Brain microvascular endothelial cell (primary cell): Measurements from ENCODE around the gene PLEKHM2.

Experiments
- DNase-seq: peaks from one replicate; pipeline ENCODE4 v3.0.0-alpha.2; 2020
- H3K27ac ChIP-seq: fragments of 250-450 bp; sonication (Bioruptor Pico); 2 replicates; pipeline ENCODE4 v1.5.1; 2020; ENCODE audit warnings: mild to moderate bottlenecking, moderate library complexity
- H3K27me3 ChIP-seq: fragments of 250-450 bp; sonication (Bioruptor Pico); replicated peaks from 2 replicates; pipeline ENCODE4 v1.5.1; 2020; ENCODE audit warnings: mild to moderate bottlenecking
- H3K36me3 ChIP-seq: fragments of 250-450 bp; sonication (Bioruptor Pico); replicated peaks from 2 replicates; pipeline ENCODE4 v1.5.1; 2020; ENCODE audit warnings: mild to moderate bottlenecking
- H3K4me3 ChIP-seq: 2 replicates; pipeline ENCODE4 v1.5.1; 2011; ENCODE audit warnings: low read depth, mild to moderate bottlenecking, control low read depth, low read length, moderate library complexity
- in situ Hi-C: cut with HindIII; loops from 2 replicates; pipeline ENCODE4 v1.10.0; 2017; ENCODE audit warnings: low sequenced_read_pairs, low pct_ligation_motif_present
- TF ChIP-seq, protein P1 (sequence below): IDR thresholded peaks from 2 replicates; pipeline ENCODE4 v1.5.1; 2011; ENCODE audit warnings: low read depth, mild to moderate bottlenecking, moderate library complexity, low read length, control low read depth, inconsistent platforms; ENCODE audit errors: missing control alignments

Gene PLEKHM2

DNA sequence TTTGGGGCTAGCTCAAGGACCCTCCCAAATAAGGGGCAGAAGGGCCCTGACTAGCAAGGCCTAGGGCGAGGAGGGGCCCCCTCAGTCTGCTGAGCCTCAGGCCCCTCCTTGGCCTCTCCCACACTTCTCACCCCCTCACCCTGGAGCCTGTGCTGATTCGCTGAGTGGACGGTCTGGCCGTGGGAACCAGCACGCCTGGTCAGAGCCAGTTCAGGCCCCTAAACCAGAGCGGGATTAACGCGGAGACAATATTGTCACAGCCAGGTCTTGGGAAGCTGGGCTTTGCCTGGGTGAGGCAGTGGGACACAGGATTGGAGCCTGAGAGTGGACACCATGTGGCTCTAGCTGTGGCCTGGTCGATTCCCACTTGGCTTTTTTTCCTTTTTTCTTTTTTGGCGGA, 69.7 kb downstream of the PLEKHM2 start:
- TF ChIP-seq, protein P1, sequence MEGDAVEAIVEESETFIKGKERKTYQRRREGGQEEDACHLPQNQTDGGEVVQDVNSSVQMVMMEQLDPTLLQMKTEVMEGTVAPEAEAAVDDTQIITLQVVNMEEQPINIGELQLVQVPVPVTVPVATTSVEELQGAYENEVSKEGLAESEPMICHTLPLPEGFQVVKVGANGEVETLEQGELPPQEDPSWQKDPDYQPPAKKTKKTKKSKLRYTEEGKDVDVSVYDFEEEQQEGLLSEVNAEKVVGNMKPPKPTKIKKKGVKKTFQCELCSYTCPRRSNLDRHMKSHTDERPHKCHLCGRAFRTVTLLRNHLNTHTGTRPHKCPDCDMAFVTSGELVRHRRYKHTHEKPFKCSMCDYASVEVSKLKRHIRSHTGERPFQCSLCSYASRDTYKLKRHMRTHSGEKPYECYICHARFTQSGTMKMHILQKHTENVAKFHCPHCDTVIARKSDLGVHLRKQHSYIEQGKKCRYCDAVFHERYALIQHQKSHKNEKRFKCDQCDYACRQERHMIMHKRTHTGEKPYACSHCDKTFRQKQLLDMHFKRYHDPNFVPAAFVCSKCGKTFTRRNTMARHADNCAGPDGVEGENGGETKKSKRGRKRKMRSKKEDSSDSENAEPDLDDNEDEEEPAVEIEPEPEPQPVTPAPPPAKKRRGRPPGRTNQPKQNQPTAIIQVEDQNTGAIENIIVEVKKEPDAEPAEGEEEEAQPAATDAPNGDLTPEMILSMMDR, result no peak
- H3K4me3 ChIP-seq, result no peak overlapping the region
- no peak for DNase-seq
- in situ Hi-C loops, result no loop called here
- no peaks in the 10 kb centered on the region for H3K27me3 ChIP-seq
- H3K36me3 ChIP-seq, result no peaks in the 10 kb centered on the region
- H3K27ac ChIP-seq, result no peak overlapping the region

DNA sequence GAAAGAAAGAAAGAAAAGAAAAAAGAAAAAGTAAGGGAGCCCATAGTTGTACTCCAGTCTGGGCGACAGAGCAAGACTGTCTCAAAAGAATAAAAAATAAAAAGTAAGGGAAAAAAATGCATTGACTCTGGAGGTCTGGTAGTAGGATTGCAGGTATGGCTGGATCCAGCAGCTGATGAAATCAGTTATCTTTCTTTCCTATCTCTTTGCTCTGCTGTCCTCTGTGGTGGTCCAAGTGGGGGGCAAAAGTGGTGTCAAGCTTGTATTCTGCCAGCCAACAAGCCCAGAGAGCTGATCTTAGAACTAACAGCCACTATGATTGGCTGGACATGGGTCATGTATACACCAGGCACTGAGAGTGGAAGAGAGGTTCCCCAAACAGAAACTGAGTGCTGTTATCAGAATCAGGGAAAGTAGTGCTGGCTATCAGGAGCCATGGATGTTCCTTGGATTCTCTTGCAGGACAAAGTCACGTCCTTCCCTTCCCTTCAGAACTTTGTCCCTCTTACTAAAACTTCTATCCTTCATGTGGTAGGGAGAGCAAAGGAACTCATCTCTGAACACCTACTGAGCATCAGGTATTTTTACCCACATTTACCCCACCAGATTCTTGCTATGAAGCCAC, 71.0 kb downstream of the PLEKHM2 start:
- in situ Hi-C loops, result no loop called here
- DNase-seq, result no peak
- TF ChIP-seq, protein P1, result no peak
- no peak overlapping the region for H3K4me3 ChIP-seq
- no peaks in the 10 kb centered on the region for H3K36me3 ChIP-seq
- no peak overlapping the region for H3K27ac ChIP-seq
- H3K27me3 ChIP-seq, result no peaks in the 10 kb centered on the region

DNA sequence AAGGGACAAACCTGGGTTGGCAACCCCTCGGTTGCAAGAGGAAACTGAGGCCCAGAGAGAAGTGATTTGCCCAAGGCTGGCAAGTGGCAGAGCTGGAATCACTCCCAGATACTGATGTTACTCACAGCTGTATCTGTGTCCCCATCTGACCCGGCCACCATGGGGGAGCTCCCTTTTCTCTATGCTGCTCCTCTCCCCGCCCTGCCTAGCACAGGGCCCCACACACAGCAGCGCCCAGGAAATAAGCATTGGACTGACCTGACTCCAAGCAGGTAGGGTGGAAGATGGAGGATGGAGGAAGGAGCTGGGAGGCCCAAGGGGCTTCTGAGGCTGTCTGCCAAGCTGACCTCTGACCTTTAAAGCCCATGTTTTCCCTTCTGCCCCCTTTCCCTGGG, 71.5 kb downstream of the PLEKHM2 start:
- no peak for DNase-seq
- no peaks in the 10 kb centered on the region for H3K36me3 ChIP-seq
- H3K27me3 ChIP-seq, result no peaks in the 10 kb centered on the region
- in situ Hi-C loops, result no loop called here
- H3K4me3 ChIP-seq, result no peak overlapping the region
- H3K27ac ChIP-seq, result no peak overlapping the region
- TF ChIP-seq, protein P1, result no peak

DNA sequence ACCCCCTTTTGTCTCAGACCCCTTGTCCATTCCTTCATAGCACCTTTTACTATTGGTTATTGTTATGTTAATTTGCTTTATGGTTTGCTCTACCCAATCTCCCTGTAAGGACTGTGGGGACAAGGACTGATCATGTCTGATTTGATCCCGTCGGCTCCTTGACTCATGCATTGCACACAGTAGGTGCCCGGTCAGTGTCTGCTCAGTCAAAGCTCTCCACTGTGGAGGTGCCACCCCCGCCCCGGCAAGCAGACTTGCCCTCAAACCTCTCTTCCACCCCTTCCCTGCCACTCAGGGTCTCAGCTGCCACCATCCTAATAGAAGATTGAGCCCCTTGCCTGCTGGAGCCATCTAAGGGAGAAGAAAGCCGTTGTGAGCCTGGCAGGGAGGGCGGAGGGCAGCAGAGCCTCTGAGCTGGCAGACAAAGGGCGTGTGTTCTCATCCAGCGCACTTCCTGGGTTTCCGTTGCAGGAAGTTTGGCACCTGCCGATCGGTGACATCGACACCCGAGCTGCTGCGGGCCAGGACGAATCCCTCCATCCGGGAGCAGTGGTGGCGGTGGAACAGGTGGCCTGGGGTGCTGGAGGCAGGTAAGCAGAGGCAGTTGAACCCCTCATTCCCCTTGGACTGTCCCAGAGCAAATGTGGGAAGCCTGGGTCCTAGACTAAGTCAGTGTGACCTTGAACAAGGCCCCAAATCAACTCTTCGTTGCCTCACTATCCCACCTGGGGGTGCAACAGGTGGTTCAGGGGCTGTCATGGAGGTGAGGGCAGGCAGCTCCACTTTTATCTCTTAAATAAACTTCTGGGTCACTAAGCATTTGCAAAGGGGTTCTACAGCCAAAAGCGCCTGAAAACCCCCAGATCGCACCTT, 72.3 kb downstream of the PLEKHM2 start:
- in situ Hi-C loops, result no loop called here
- Histone ChIP-seq H3K36me3 (no peaks in the 10 kb centered on the region), H3K4me3 (no peak overlapping the region), H3K27me3 (no peaks in the 10 kb centered on the region), H3K27ac (no peak overlapping the region)
- TF ChIP-seq, protein P1, result no peak
- no peak for DNase-seq

DNA sequence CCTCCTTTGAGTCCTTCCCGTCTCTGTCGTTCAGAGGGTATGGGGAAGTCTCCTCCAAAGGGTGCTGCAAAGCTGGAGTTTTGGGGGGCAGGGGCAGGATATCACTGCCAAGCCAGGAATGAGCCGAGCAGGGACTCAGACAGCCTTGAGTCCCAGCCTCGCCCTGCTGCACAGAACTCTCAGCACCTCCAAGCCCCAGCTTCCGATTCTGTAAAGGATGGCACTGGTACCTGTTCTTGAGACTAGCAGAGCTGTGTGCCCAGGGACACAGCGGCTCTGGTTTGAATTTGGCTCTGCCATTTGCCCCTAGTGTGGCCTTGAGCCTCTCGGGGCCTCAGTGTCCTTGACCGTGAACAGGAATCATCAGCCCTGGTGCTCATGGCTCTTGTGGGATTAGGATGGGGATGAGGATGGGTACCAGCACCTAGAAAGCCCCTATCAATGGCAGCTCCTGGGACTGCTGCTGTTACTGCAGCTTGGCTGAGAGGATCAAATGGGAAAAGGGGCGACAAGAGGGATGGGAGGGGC, 73.0 kb downstream of the PLEKHM2 start:
- no peaks in the 10 kb centered on the region for H3K27me3 ChIP-seq
- no peak overlapping the region for H3K27ac ChIP-seq
- no peak for DNase-seq
- in situ Hi-C loops, result no loop called here
- H3K36me3 ChIP-seq, result no peaks in the 10 kb centered on the region
- TF ChIP-seq, protein P1, result no peak
- H3K4me3 ChIP-seq, result no peak overlapping the region
